Loucy (cell line): ENCODE measurements around the gene FGG.

Experiments
- CTCF ChIP-seq: fragments of 200-600 bp; sonication (generic); conservative IDR thresholded peaks from 2 replicates; pipeline ENCODE4 v1.5.1; 2014; ENCODE audit warnings: mild to moderate bottlenecking, antibody characterized with exemption, low read length
- EZH2phosphoT487 ChIP-seq: fragments of 200-600 bp; IDR thresholded peaks from 2 replicates; pipeline ENCODE4 v1.6.1; 2018; ENCODE audit warnings: antibody characterized with exemption, mild to moderate bottlenecking, moderate library complexity, borderline replicate concordance

GRCh38 chr4:154658680-154659405 is 46.4 kb upstream of the FGG start:
- TF ChIP-seq CTCF (no peak), EZH2phosphoT487 (no peak)
